ENCODE measurements around the gene INMT.
A peak's percentile ranks its signal among the peaks of the same experiment; 100 is the strongest.

DNA sequence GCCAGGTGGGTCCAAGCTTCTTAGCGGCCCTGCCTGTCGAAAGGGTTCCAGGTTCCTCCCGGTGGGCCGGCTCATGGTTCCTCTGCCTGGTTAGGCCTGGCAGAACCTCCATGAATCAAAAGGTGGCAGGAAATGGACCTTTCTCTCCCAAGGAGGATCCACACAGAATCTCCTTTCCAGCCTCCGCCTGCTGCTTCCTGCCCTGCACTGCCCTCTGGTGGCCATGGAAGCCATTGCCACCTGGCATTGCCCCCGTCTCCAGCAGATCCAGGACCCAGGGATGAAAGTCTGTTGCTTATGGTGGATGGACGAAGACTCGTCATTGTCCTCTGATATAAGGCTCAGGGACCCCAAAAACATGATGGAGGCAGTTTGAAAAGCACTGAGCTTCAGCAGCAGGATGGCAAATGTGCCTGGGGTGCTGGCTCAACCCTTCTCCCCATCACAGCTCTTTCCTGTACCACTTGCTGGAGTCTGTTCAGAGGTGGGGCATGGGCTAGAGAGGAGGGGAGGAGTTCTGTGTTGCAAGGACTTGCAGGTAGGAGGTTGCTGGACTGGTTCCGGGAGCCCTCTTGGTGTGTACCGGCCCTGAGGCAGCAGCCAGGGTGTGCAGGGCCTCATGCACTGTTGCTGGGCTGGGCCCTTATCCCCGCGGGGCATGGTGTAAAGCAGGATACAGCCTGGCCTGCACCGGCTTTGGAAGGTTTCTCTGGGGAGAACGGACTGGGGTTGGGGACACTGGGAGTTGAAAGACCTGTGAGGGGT, 11.3 kb upstream of the INMT start:
- TF ChIP-seq, protein P1, sequence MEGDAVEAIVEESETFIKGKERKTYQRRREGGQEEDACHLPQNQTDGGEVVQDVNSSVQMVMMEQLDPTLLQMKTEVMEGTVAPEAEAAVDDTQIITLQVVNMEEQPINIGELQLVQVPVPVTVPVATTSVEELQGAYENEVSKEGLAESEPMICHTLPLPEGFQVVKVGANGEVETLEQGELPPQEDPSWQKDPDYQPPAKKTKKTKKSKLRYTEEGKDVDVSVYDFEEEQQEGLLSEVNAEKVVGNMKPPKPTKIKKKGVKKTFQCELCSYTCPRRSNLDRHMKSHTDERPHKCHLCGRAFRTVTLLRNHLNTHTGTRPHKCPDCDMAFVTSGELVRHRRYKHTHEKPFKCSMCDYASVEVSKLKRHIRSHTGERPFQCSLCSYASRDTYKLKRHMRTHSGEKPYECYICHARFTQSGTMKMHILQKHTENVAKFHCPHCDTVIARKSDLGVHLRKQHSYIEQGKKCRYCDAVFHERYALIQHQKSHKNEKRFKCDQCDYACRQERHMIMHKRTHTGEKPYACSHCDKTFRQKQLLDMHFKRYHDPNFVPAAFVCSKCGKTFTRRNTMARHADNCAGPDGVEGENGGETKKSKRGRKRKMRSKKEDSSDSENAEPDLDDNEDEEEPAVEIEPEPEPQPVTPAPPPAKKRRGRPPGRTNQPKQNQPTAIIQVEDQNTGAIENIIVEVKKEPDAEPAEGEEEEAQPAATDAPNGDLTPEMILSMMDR (IDR thresholded peaks at IDR 0.05), result peak; percentile 82 to 99 (median 96)
- TF ChIP-seq POLR2A (IDR thresholded peaks at IDR 0.05), result no peak

Measured in Peyer's patch (tissue), 4 donors.